Measurements from ENCODE around the gene IVD. TPM values are rescaled to one million over a fixed set of nuclear protein-coding genes. Genes with fewer than 3 reads are reported as not detected.

The IVD gene
- total RNA-seq = 52.8 TPM

- peak; percentile 98 for DNase-seq
Measured at GRCh38 chr15:40405501-40406381, at the start of gene IVD. Gene IVD, plus strand, starts transcription at chr15:40405795. Its CDS starts 33 bp downstream, at chr15:40405828.

GRCh38 chr15:40355976-40356585 lies 49.5 kb upstream of the IVD start:
- DNase-seq = no peak

DNA sequence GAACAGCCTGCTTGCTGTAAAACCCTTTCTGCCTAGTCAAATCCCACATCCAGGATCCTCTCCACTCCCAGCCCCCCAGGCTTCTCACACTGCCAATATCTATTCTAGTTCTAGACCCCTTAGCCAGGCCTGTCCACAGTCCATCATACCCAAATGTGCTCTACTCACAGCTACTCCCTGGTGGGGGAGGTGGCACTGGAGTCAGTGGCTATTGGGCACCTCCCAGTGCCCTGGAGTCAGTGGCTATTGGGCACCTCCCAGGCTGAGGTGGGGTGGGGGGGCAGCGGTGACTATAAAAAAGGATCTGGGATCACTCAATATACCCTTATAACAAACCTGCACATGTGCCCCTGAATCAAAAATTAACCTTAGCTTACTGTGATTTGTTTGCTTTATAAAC lies 48.3 kb upstream of the IVD start:
- DNase-seq = no peak

GRCh38 chr15:40357723-40358470 lies 47.7 kb upstream of the IVD start, which contains the start of gene DISP2:
Gene DISP2, plus strand, starts transcription at chr15:40358219. Its CDS starts 103 bp downstream, at chr15:40358322.
- DNase-seq = peak; percentile 93

GRCh38 chr15:40358471-40359353 lies 46.9 kb upstream of the IVD start:
- no peak for DNase-seq

- DNase-seq = no peak
Measured at GRCh38 chr15:40360015-40360414, 45.6 kb upstream of the IVD start.

DNA sequence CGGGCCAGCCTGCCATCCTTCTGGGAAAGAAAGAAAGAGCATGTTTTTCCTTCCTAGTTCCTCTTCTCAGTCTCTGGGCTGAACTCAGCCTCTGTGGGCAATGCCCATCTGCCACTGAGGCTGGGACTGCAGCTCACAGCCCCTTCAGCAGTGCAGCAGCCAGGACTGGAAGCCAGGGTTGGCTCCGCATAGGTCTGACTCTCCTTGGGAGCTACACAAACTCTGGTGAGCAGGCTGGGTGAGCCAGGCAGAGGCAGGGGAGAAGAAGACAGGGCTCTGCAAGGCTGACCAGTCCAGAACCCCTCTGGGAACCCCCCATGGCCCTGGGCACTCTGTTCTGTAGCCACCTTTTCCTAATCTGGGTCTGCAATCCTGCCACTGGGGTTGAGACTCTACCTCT lies 44.0 kb upstream of the IVD start:
- no peak for DNase-seq

GRCh38 chr15:40363611-40364010 lies 42.0 kb upstream of the IVD start:
- DNase-seq = no peak

- DNase-seq = no peak
Measured at GRCh38 chr15:40364251-40364650, 41.3 kb upstream of the IVD start.

DNA sequence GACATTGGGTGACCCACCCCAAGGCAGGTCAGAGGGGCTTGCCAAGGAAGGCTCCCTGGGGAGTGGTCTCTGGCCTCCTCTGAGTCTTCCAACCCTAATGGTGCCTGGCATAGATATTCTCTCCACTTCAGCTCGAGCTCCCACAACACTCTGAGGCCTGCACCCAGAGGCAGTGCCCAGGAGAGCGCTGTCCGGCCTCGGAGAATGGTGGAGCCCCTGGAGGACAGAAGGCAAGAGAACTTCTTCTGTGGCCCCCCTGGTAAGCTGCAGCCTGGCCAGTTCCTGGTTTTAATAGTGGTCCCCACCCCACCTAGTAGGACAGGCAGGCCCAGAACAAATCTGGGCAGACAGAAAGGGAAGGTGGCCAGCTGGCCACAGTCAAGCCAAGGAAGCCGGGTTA lies 40.6 kb upstream of the IVD start:
- DNase-seq = no peak

GRCh38 chr15:40365624-40366456 lies 39.8 kb upstream of the IVD start:
- DNase-seq = no peak

DNA sequence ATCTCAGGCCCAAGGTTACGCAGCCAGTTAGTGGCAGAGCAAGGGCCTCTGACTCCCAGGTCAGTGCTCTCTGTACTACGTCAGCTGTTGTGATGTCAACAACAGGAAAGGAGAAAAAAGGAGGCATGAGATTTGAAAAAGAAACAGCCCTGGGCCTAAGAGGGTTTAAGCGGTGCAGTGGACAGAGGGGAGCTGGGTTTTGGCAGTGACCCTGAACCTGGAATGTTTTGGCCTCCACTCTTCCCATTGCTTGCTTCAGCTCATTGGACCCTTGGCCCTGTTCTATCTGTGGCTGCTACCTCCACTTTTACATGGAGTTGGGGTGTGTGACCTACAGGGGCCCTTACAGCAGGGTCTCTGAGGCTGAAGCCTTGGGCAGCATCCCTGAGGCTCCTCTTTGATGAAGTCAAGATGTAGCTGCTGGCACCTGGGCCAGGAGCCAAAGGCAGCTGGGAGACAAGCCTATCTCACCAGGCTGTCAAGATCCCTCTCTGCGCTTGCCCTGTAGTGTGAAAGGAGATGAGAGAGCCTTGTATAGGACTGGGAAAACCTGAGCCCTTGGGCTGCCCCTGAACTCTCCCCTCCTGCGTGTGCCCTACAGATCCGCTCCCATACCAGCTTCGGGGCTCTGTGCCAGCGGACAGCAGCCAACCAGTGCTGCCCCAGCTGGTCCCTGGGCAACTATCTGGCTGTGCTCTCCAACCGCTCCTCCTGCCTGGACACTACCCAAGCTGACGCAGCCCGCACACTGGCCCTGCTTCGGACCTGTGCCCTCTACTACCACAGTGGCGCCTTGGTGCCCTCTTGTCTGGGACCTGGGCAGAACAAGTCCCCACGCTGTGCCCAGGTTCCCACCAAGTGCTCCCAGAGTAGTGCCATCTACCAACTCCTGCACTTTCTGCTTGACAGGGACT lies 38.9 kb upstream of the IVD start:
- DNase-seq = peak; percentile 79

- DNase-seq = no peak
Measured at GRCh38 chr15:40367371-40367685, 38.3 kb upstream of the IVD start.

- DNase-seq = peak; percentile 94
Measured at GRCh38 chr15:40367686-40368611, 37.6 kb upstream of the IVD start.

DNA sequence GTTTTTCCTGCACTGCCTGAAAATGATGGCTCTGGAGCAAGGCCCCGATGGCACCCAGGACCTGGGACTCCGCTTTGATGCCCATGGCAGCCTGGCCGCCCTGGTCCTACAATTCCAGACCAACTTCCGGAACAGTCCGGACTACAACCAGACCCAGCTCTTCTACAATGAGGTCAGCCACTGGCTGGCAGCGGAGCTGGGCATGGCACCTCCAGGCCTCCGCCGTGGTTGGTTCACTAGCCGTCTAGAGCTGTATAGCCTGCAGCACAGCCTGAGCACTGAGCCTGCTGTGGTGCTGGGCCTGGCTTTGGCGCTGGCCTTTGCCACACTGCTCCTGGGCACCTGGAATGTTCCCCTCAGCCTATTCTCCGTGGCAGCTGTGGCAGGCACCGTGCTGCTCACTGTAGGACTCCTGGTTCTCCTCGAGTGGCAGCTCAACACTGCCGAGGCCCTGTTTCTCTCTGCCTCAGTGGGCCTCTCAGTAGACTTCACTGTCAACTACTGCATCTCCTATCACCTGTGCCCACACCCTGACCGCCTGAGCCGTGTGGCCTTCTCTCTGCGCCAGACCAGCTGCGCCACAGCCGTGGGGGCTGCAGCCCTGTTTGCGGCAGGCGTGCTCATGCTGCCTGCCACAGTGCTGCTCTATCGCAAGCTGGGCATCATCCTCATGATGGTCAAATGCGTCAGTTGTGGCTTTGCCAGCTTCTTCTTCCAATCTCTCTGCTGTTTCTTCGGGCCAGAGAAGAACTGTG lies 36.7 kb upstream of the IVD start:
- DNase-seq = no peak

GRCh38 chr15:40369474-40369869 lies 36.1 kb upstream of the IVD start:
- no peak for DNase-seq

DNA sequence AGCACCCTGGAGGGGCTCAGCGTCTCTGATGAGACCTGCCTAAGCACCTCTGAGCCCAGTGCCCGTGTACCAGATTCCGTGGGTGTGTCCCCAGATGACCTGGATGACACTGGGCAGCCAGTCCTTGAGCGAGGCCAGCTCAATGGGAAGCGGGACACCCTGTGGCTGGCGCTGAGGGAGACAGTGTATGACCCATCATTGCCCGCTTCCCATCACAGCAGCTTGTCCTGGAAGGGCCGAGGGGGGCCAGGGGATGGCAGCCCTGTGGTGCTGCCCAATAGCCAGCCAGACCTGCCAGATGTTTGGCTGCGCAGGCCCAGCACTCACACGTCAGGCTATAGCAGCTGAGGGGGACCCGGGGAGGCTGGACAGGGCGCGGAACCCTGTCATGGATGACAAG lies 35.6 kb upstream of the IVD start:
- DNase-seq = no peak

- no peak for DNase-seq
Measured at GRCh38 chr15:40372981-40373380, 32.6 kb upstream of the IVD start.

All from tongue (tissue), 2 donors.